Measurements from ENCODE around the gene GEMIN4.
A peak's percentile ranks its signal among the peaks of the same experiment; 100 is the strongest.
"Not testable (repeated sequence)": the region's sequence is repeated elsewhere in the genome, so short reads cannot be mapped to it uniquely, and the experiment has no call there.

Gene GEMIN4

DNA sequence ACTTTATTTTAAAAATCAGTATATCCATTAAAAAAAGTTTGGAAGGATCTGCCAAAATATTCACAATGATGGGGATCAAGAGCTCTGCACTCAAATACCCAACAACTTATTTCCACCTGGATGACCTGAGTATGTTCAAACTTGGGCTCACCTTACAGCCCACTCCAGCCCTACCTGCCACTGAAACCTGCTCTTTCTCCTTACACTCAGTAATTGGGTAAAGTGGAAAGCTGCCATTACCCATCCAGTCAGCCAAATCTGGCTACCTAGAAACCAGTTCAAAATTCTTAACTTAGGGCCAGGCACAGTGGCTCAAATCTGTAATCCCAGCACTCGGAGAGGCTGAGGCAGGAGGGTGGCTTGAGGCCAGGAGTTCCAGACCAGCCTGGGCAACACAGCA lies 47.1 kb downstream of the GEMIN4 start:
- FAIRE-seq = no peak
- DNase-seq (ENCODE audit: insufficient read length, low spot score) = no peak

DNA sequence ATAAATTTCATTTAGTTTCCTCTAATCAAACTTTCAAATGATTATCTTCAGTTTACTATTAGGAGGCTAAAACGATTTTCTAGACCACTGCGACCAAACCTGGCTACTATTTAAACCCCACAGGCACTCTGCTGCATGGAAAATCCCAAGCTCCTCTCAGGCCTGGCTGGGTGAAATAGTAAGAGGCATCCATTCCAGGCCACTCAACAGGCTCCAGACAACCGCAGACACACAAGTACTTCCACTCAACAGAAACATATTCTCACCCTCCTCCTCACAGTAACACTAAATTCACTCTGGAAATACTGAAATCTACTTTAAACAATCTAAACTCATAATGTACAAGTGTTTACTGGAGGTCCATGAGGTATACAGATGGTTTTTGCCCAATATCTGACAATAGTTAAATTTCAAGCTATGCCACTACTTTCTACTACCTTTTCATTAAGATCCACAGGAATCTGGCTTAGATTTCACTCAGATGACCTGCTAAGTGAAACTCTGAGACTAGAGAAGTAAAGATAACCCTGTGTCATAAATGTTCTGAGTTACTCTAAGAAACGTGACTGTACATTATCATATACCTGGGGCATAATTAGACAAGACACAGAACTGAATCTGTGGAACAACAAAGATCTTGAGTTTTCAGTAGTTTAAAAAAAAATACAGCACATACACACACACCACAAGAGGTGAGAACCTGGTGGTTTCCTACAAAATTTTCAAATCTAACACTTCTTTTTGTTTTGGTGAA lies 47.8 kb downstream of the GEMIN4 start:
- DNase-seq (ENCODE audit: insufficient read length, low spot score) (no peak), FAIRE-seq (peak; percentile 4)

- peak; percentile 23 for FAIRE-seq
- no peak for DNase-seq (ENCODE audit: insufficient read length, low spot score)
These were observed 48.8 kb downstream of the GEMIN4 start for GRCh38 chr17:703081-703875.

GRCh38 chr17:700504-701094 lies 51.5 kb downstream of the GEMIN4 start:
- peak; percentile 54 for DNase-seq (ENCODE audit: insufficient read length, low spot score)

GRCh38 chr17:699345-699744 lies 52.7 kb downstream of the GEMIN4 start:
- DNase-seq (ENCODE audit: insufficient read length, low spot score) = no peak
- no peak for FAIRE-seq

More at GRCh38 chr17:700504-701094, 51.5 kb downstream of the GEMIN4 start:
- no peak for FAIRE-seq

DNA sequence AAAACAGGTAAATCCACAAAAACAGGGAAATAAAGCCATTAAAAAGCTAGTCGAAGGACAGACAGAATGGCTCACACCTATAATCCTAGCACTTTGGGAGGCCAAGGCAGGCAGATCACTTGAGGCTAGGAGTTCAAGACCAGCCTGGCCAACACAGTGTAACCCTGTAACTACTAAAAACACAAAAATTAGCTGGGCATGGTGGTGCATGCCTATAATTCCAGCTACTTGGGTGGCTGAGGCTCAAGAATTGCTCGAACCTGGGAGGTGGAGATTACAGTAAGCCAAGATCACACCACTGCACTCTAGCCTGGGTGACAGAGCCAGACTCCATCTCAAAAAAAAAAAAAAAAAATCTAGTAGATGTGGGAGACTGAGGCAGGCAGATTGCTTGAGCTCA lies 54.0 kb downstream of the GEMIN4 start:
- not testable (repeated sequence) for FAIRE-seq

DNA sequence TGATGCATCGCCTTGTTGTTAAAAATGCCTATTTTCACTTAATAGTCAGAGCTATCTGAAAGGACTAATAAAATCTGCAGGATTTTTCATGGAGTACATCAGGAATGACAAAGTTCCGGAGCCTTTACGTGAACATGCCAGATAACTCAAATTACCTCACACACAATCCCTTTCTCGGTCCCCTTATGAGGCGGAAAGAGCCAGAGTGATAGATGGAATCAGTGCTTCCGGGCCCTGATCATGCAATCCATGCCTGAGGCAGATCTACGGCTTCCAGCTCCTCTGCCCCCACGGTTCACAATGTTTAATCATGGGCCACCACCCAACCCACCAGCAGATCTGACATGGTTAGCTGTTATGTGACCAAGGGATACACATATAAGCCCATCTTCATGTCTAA lies 54.4 kb downstream of the GEMIN4 start:
- FAIRE-seq (no peak), DNase-seq (ENCODE audit: insufficient read length, low spot score) (no peak)

More for the DNA sequence above, 54.0 kb downstream of the GEMIN4 start:
- not testable (repeated sequence) for DNase-seq (ENCODE audit: insufficient read length, low spot score)

GRCh38 chr17:696369-696768 lies 55.7 kb downstream of the GEMIN4 start:
- no peak for DNase-seq (ENCODE audit: insufficient read length, low spot score)
- FAIRE-seq = no peak
